GM18508 (cell line): ENCODE results near the gene RUSC2.
"Not testable (repeated sequence)": the region's sequence is repeated elsewhere in the genome, so short reads cannot be mapped to it uniquely, and the experiment has no call there.

ENCODE experiments used
- ATAC-seq: cut with Tn5 transposase; IDR thresholded peaks from one replicate; pipeline ENCODE4 v1.9.1; 2021; ENCODE audit warnings: moderate number of reproducible peaks; ENCODE audit not compliant: insufficient read depth, unreplicated experiment

RUSC2 gene

GRCh38 chr9:35489313-35490154 is at the start of gene RUSC2:
Gene RUSC2, plus strand, starts transcription at chr9:35490111. Its CDS starts 56,411 bp downstream, at chr9:35546522.
- ATAC-seq, result no peak

DNA sequence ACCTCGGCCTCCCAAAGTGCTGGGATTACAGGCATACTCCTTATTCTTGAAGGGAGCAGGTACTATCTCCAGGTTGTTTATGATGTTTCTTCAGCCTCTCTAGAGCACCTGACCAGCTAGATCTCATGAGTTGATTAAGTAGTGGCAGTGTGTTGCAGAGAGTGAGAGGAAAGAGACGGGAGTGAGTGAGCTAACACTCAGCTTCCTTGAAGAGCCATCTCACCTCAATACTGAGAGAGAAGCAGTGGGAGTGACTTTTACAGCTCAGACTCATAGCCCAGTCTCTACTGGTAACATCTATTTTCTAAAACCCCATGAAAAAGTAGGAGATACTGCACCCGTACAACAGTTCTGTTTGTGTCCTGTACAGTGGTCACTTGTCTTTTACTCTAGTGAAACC is 43.9 kb upstream of the RUSC2 start:
- no peak for ATAC-seq

DNA sequence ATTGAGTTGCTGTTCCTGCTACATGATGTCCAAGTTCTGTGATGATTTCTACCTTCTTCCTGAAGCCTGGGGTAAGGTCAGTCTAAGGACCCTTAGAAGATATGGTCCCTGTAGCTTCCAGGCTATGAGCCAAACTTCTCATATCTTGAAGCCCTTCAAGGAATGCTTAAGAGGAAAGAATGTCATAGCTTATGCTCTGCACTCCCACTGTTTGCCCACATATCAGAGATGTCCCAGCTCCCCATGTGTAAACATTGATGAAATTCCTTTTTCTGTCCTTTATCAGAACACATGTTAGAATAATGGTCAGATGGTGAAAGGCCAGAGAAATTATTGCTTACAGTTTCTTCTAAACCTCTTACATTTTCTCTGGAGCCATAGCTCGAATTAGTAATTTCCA is 41.4 kb upstream of the RUSC2 start:
- no peak for ATAC-seq

GRCh38 chr9:35452481-35452880 is 37.4 kb upstream of the RUSC2 start:
- no peak for ATAC-seq

- ATAC-seq, result no peak
Observed at GRCh38 chr9:35453786-35454185, 36.1 kb upstream of the RUSC2 start.

- no peak for ATAC-seq
Observed at GRCh38 chr9:35464141-35465025, 25.5 kb upstream of the RUSC2 start.

DNA sequence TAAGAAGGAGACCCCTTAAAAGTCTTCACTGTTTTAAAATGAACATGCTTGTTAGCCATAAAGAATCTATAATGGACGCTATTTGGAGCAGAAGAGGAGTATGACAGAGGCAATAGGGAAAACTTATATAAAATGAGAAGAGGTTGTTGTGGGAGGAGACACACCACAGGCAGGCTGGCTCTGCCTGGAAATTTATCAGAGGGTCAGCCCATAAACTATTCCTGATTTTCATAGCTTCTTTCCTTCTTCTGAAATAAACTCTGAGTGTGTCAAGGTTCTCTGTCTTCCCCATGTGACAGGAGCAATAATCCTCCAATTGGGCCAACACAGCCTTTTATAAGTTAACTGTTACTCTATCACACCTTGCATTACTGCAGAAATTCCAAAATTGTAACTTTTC is 19.6 kb upstream of the RUSC2 start:
- ATAC-seq, result no peak

DNA sequence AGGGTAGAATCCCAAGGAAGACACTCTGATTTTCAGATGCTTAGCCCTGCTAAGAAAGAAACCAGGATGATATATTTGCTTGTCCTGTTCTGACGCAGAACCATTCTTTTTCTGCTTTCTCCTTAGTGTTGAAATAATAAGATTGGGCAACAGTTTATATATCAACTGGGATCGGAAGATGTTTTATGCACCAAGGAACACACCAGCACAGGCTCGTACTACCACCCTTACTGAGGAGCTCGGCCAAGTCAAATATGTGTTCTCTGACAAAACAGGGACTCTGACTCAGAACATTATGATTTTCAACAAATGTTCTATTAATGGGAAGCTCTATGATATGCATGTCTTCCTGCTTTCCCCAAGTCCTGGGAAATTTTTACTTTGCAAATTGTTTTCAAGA is 19.0 kb upstream of the RUSC2 start:
- no peak for ATAC-seq

GRCh38 chr9:35476596-35476995 is 13.3 kb upstream of the RUSC2 start:
- ATAC-seq, result no peak

DNA sequence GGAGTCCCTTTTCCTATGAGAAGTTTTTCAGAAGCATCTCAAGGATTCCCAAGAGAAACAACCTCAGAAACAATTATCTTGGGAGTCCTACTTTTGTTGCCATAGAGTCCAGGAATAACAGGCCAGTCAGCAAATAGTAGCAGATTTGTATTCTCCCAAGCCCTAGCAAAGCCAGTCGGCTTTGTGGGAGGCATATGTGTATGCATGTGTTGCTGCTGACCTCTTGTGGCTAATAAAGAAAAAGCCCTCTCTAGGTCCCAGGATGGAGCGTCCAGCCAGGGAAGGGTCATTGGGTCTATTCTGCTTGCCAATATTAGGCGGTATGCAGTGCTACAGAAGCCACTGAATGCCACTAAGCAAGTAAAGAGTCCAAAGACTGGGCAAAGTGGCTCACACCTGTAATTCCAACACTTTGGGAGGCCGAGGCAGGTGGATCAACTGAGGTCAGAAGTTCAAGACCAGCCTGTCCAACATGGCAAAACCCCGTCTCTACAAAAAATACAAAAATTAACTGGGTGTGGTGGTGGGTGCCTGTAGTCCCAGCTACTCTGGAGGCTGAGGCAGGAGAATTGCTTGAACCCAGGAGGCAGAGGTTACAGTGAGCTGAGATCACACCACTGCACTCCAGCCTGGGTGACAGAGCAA is 12.6 kb upstream of the RUSC2 start:
- ATAC-seq, result not testable (repeated sequence)

- ATAC-seq, result no peak
Observed at GRCh38 chr9:35478871-35479270, 11.0 kb upstream of the RUSC2 start.

DNA sequence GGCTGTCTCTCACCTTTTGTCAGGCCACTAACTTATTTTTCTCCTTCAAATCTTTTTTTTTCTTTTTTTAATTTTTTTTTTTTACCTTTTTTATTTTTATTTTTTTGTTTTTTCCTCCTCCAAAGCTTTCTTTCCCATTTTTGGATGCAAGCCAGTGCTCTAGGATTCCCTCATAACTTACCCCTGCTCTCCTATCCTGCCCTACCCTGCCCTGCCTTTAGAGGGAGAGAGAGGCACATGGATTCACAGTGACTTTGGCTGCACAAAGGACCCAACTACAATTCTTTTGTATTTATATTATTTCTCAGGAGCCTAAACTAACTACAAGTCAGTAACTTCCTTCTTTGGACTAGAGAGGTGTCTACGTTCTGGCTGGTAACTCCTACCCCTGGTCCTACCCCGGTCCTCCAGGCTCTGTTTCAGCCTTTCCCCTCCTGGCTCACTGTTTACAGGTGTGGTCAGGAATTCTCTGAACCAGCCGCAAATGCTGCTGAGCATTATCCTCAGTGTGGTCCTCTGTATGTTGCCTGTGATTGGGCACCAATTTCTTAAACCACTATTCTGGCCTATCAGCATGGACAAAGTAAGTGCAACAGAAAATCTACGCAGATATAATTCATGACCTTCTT is 8.4 kb upstream of the RUSC2 start:
- no peak for ATAC-seq

- no peak for ATAC-seq
Observed at GRCh38 chr9:35482071-35482470, 7.8 kb upstream of the RUSC2 start.

DNA sequence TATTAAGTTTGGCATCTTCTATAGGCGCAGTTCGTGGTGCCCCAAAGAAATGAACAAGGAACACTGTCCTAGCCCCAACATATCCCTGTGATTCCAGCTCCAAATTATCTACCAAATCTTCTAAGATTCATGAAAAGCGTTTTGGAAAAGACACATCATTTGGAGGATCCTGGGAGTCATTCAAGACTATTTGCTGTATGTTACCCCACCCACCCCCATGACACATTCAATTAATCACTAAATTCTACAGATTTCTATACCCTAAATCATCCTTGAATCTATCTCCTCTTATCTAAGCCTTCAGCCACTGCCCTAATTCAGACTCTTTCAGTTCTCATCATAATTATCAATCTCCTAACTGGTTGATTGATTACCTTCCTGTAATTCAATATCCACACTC is 5.5 kb upstream of the RUSC2 start:
- ATAC-seq, result no peak

GRCh38 chr9:35487081-35487480 is 2.8 kb upstream of the RUSC2 start:
- no peak for ATAC-seq

GRCh38 chr9:35488021-35488420 is 1.9 kb upstream of the RUSC2 start:
- no peak for ATAC-seq

- no peak for ATAC-seq
Observed at GRCh38 chr9:35488566-35489312, 1.2 kb upstream of the RUSC2 start.

GRCh38 chr9:35490155-35490909 is 421 bp downstream of the RUSC2 start:
- no peak for ATAC-seq

GRCh38 chr9:35490910-35491465 is 1.1 kb downstream of the RUSC2 start:
- no peak for ATAC-seq
